ENCODE measurements around the gene CFLAR. TPM values are rescaled to one million over a fixed set of nuclear protein-coding genes. Genes with fewer than 3 reads are reported as not detected.

CFLAR gene
- total and polyA plus RNA-seq, 2 of the 13 experiments (the other 11 are each of a cell fraction or from before 2014, with no cell fraction given), result 43.8 to 92.1 TPM

- TF ChIP-seq LRRFIP1 (CRISPR knock-in tag; conservative IDR thresholded peaks at IDR 0.05), result no peak
- TF ChIP-seq ZNF12 (CRISPR knock-in tag; IDR thresholded peaks at IDR 0.05), result peak; percentile 47; the same call in 1 of the 2 replicates
- TF ChIP-seq, protein P1, sequence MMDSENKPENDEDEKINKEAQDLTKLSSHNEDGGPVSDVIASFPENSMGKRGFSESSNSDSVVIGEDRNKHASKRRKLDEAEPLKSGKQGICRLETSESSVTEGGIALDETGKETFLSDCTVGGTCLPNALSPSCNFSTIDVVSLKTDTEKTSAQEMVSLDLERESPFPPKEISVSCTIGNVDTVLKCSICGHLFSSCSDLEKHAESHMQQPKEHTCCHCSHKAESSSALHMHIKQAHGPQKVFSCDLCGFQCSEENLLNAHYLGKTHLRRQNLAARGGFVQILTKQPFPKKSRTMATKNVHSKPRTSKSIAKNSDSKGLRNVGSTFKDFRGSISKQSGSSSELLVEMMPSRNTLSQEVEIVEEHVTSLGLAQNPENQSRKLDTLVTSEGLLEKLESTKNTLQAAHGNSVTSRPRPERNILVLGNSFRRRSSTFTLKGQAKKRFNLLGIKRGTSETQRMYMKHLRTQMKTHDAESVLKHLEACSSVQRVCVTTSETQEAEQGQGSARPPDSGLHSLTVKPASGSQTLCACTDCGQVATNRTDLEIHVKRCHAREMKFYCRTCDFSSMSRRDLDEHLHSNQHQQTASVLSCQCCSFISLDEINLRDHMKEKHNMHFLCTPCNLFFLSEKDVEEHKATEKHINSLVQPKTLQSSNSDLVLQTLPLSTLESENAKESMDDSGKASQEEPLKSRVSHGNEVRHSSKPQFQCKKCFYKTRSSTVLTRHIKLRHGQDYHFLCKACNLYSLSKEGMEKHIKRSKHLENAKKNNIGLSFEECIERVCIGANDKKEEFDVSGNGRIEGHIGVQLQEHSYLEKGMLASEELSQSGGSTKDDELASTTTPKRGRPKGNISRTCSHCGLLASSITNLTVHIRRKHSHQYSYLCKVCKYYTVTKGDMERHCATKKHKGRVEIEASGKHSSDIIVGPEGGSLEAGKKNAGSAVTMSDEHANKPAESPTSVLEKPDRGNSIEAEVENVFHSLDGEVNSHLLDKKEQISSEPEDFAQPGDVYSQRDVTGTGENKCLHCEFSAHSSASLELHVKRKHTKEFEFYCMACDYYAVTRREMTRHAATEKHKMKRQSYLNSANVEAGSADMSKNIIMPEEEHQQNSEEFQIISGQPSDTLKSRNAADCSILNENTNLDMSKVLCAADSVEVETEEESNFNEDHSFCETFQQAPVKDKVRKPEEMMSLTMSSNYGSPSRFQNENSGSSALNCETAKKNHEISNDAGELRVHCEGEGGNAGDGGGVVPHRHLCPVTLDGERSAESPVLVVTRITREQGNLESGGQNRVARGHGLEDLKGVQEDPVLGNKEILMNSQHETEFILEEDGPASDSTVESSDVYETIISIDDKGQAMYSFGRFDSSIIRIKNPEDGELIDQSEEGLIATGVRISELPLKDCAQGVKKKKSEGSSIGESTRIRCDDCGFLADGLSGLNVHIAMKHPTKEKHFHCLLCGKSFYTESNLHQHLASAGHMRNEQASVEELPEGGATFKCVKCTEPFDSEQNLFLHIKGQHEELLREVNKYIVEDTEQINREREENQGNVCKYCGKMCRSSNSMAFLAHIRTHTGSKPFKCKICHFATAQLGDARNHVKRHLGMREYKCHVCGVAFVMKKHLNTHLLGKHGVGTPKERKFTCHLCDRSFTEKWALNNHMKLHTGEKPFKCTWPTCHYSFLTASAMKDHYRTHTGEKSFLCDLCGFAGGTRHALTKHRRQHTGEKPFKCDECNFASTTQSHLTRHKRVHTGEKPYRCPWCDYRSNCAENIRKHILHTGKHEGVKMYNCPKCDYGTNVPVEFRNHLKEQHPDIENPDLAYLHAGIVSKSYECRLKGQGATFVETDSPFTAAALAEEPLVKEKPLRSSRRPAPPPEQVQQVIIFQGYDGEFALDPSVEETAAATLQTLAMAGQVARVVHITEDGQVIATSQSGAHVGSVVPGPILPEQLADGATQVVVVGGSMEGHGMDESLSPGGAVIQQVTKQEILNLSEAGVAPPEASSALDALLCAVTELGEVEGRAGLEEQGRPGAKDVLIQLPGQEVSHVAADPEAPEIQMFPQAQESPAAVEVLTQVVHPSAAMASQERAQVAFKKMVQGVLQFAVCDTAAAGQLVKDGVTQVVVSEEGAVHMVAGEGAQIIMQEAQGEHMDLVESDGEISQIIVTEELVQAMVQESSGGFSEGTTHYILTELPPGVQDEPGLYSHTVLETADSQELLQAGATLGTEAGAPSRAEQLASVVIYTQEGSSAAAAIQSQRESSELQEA (CRISPR knock-in tag; IDR thresholded peaks at IDR 0.05; ENCODE audit: not compliant biosample characterization), result peak; percentile 27
- no peak for TF ChIP-seq ZNF672 (CRISPR knock-in tag; IDR thresholded peaks at IDR 0.05)
- TF ChIP-seq ZNF263 (CRISPR knock-in tag; IDR thresholded peaks at IDR 0.05), result peak; percentile 28; the same call in 1 of the 2 replicates
- TF ChIP-seq ZNF546 (CRISPR knock-in tag; conservative IDR thresholded peaks at IDR 0.05), result no peak; the same call in 1 of the 2 replicates
- TF ChIP-seq ZNF572 (CRISPR knock-in tag; IDR thresholded peaks at IDR 0.05), result peak; percentile 32; the same call in 1 of the 2 replicates
- no peak for TF ChIP-seq NFIB (CRISPR knock-in tag; IDR thresholded peaks at IDR 0.05; ENCODE audit: borderline replicate concordance)
- peak; percentile 67 for TF ChIP-seq ESRRA (CRISPR knock-in tag; IDR thresholded peaks at IDR 0.05; ENCODE audit: low read depth)
- TF ChIP-seq ZNF556 (CRISPR knock-in tag; IDR thresholded peaks at IDR 0.05; ENCODE audit: borderline replicate concordance), result peak; percentile 93
- TF ChIP-seq ZNF496 (CRISPR knock-in tag; IDR thresholded peaks at IDR 0.05; ENCODE audit: insufficient replicate concordance), result no peak
- TF ChIP-seq THAP11 (CRISPR knock-in tag; IDR thresholded peaks at IDR 0.05), result peak; percentile 66
- TF ChIP-seq, protein P2, sequence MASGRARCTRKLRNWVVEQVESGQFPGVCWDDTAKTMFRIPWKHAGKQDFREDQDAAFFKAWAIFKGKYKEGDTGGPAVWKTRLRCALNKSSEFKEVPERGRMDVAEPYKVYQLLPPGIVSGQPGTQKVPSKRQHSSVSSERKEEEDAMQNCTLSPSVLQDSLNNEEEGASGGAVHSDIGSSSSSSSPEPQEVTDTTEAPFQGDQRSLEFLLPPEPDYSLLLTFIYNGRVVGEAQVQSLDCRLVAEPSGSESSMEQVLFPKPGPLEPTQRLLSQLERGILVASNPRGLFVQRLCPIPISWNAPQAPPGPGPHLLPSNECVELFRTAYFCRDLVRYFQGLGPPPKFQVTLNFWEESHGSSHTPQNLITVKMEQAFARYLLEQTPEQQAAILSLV (CRISPR knock-in tag; IDR thresholded peaks at IDR 0.05; ENCODE audit: borderline replicate concordance), result peak; percentile 84; the same call in 1 of the 2 replicates
- TF ChIP-seq ZKSCAN8 (CRISPR knock-in tag; IDR thresholded peaks at IDR 0.05; ENCODE audit: borderline replicate concordance), result peak; percentile 52
- TF ChIP-seq FOXK2 (IDR thresholded peaks at IDR 0.05), result no peak
- TF ChIP-seq EEA1 (CRISPR knock-in tag; IDR thresholded peaks at IDR 0.05; ENCODE audit: borderline replicate concordance), result no peak
These were observed 2.4 kb downstream of the CFLAR start (continued) for GRCh38 chr2:201118121-201118960.
